ENCODE results near the gene TSHZ1. TPM values are rescaled to one million over a fixed set of nuclear protein-coding genes. Genes with fewer than 3 reads are reported as not detected.

The TSHZ1 gene
- total and polyA plus RNA-seq, 5 donors from 2014 or later: 1.1 to 16.4 (median 1.5) TPM

DNA sequence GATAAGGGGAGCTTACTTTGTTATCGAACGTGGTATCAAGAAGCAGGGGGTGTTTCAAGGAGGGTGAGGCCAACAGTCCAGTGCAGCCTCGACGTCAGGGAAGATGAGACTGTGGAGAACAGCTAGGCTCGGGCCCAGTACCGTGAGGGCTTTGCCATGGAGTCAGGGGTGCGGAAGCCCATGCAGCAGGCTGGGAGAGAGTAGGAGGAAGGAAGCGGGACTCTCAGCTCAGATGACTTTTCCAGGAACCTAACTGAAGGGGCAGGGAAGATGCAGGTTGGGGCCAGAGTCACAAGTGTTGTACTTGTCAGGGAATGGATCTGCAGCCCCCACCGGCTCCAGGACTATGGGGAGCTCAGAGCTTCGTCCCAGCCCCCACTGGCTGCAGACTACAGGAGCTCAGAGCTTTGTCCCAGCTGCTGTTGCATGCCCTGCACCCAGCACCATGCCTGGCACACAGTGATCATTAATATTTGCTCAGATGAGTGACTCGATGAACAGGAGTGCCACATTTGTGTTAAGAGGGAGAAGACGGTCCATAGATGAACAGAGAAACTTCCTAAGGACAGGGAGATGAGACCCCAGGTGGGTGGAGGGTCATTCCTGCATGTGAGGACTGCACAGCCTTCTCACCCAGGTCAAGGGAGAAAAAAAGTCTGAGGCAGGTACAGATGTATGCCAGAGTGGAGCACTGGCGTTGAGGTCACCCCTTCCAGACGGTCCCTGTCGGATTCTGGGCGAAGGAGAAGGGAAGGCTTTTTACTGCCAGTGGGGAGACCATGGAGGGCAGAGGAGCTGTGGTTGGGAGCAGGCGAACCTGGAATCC is 38.1 kb upstream of the TSHZ1 start:
- H3K4me1 Mint-ChIP-seq: peaks cover 0 to 2% (median 0%) of the 10 kb centered on the region in 4 donors
- ATAC-seq (ENCODE audit: low read depth in 2 of 2) (no peak), DNase-seq (no peak)
- peak overlapping the region in 2 of 3 donors; percentile 22 to 58 for H3K27ac Mint-ChIP-seq
- no peak overlapping the region for H3K27ac ChIP-seq (ENCODE audit: insufficient read depth, low read length, poor library complexity, severe bottlenecking)
- H3K36me3 Mint-ChIP-seq: no peaks in the 10 kb centered on the region
- H3K36me3 ChIP-seq (ENCODE audit: control insufficient read depth, insufficient read depth, low read length): no peaks in the 10 kb centered on the region
- no peaks in the 10 kb centered on the region for H3K9me3 ChIP-seq (ENCODE audit: control insufficient read depth in 2 of 2, low read length in 2 of 2)
- H3K27me3 Mint-ChIP-seq: peaks cover 8% of the 10 kb centered on the region
- no peak overlapping the region for H3K4me3 ChIP-seq (ENCODE audit: low read depth, low read length)
- no peaks in the 10 kb centered on the region for H3K9me3 Mint-ChIP-seq
- H3K4me3 Mint-ChIP-seq: no peak overlapping the region
- H3K27me3 ChIP-seq (ENCODE audit: control insufficient read depth, insufficient read depth, low read length): no peaks in the 10 kb centered on the region
- no peaks in the 10 kb centered on the region for H3K4me1 ChIP-seq (ENCODE audit: control insufficient read depth, insufficient read depth, low read length, poor library complexity, severe bottlenecking)

DNA sequence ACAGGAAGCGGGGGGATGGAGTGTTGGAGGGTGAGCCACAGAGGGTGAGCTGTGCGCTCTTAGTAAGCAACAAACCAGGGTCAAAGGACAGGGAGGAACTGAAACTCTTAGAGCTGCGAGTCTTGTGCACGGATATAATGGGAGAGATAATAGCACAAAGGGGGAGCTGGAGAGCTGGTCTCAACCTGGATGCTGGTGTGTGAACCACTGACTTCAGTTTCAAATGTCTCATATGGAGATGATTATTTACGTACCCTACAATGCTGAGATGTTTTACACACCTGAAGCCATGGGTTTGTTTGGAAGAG is 37.5 kb upstream of the TSHZ1 start:
- no peak overlapping the region for H3K4me3 ChIP-seq (ENCODE audit: low read depth, low read length)
- ATAC-seq (ENCODE audit: low read depth in 2 of 2): peak; percentile 21 to 53
- no peaks in the 10 kb centered on the region for H3K36me3 ChIP-seq (ENCODE audit: control insufficient read depth, insufficient read depth, low read length)
- H3K9me3 ChIP-seq (ENCODE audit: control insufficient read depth in 2 of 2, low read length in 2 of 2): no peaks in the 10 kb centered on the region
- H3K27ac ChIP-seq (ENCODE audit: insufficient read depth, low read length, poor library complexity, severe bottlenecking): no peak overlapping the region
- Mint-ChIP-seq H3K27ac (no peak overlapping the region), H3K4me3 (no peak overlapping the region), H3K36me3 (no peaks in the 10 kb centered on the region), H3K4me1 (peaks cover 0 to 2% (median 0%) of the 10 kb centered on the region in 4 donors), H3K9me3 (no peaks in the 10 kb centered on the region), H3K27me3 (peaks cover 8% of the 10 kb centered on the region)
- DNase-seq: peak in 1 of 3 donors; percentile 12
- H3K4me1 ChIP-seq (ENCODE audit: control insufficient read depth, insufficient read depth, low read length, poor library complexity, severe bottlenecking): no peaks in the 10 kb centered on the region
- no peaks in the 10 kb centered on the region for H3K27me3 ChIP-seq (ENCODE audit: control insufficient read depth, insufficient read depth, low read length)

DNA sequence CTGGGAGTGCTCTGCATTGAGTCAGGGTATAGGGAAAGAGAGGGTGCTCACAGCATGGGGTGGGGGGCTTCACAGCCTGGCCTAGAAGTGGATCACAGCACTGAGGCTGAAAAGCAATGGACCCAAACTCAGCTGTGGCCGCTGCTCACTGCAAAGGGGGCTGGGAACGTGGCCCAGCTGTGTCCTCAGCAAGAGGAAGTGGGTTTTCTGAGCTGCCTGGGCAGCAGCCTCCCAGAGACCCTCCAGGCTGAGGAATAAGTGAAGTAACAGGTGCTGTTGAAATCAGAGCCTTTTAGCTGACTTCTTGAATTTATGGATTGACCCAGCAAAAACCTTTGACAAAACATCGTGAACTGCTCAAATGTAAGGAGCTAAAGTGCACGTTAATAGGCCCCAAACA is 36.9 kb upstream of the TSHZ1 start:
- no peak for ATAC-seq (ENCODE audit: low read depth in 2 of 2)
- Mint-ChIP-seq H3K27me3 (peaks cover 8% of the 10 kb centered on the region), H3K9me3 (no peaks in the 10 kb centered on the region), H3K27ac (peak overlapping the region in 1 of 3 donors; percentile 12), H3K4me3 (no peak overlapping the region), H3K4me1 (peaks cover 0 to 2% (median 0%) of the 10 kb centered on the region in 4 donors), H3K36me3 (no peaks in the 10 kb centered on the region)
- no peaks in the 10 kb centered on the region for H3K36me3 ChIP-seq (ENCODE audit: control insufficient read depth, insufficient read depth, low read length)
- no peaks in the 10 kb centered on the region for H3K27me3 ChIP-seq (ENCODE audit: control insufficient read depth, insufficient read depth, low read length)
- H3K27ac ChIP-seq (ENCODE audit: insufficient read depth, low read length, poor library complexity, severe bottlenecking): no peak overlapping the region
- DNase-seq: no peak
- no peak overlapping the region for H3K4me3 ChIP-seq (ENCODE audit: low read depth, low read length)
- H3K4me1 ChIP-seq (ENCODE audit: control insufficient read depth, insufficient read depth, low read length, poor library complexity, severe bottlenecking): no peaks in the 10 kb centered on the region
- no peaks in the 10 kb centered on the region for H3K9me3 ChIP-seq (ENCODE audit: control insufficient read depth in 2 of 2, low read length in 2 of 2)

DNA sequence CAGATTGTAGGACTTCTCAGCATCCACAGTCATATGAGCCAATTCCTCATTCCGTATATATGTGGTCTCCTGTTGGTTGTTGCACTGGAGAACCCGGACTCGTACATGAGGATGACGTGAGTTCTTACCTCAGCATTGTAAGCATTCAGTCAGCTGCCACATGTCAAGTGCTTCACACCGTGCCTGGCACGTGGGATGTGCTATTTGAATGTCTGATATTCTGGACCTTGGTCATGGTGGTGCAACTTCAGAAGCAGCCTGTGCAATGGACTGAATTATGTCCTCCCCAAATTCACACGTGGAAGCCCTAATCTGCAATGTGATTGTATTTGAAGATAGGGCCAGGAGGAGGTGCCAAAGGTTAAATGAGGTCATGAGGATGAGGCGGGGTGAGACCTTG is 33.7 kb upstream of the TSHZ1 start:
- Mint-ChIP-seq H3K27ac (peak overlapping the region in 1 of 3 donors; percentile 58), H3K9me3 (peaks cover 0 to 1% (median 0%) of the 10 kb centered on the region in 7 donors), H3K4me3 (no peak overlapping the region), H3K4me1 (peaks cover 0 to 8% (median 0%) of the 10 kb centered on the region in 4 donors), H3K36me3 (no peaks in the 10 kb centered on the region), H3K27me3 (peaks cover 20% of the 10 kb centered on the region)
- no peaks in the 10 kb centered on the region for H3K36me3 ChIP-seq (ENCODE audit: control insufficient read depth, insufficient read depth, low read length)
- H3K27me3 ChIP-seq (ENCODE audit: control insufficient read depth, insufficient read depth, low read length): no peaks in the 10 kb centered on the region
- H3K9me3 ChIP-seq (ENCODE audit: control insufficient read depth in 2 of 2, low read length in 2 of 2): no peaks in the 10 kb centered on the region
- no peak overlapping the region for H3K27ac ChIP-seq (ENCODE audit: insufficient read depth, low read length, poor library complexity, severe bottlenecking)
- ATAC-seq (ENCODE audit: low read depth in 2 of 2) (no peak), DNase-seq (peak in 1 of 3 donors; percentile 21)
- no peaks in the 10 kb centered on the region for H3K4me1 ChIP-seq (ENCODE audit: control insufficient read depth, insufficient read depth, low read length, poor library complexity, severe bottlenecking)
- H3K4me3 ChIP-seq (ENCODE audit: low read depth, low read length): no peak overlapping the region

DNA sequence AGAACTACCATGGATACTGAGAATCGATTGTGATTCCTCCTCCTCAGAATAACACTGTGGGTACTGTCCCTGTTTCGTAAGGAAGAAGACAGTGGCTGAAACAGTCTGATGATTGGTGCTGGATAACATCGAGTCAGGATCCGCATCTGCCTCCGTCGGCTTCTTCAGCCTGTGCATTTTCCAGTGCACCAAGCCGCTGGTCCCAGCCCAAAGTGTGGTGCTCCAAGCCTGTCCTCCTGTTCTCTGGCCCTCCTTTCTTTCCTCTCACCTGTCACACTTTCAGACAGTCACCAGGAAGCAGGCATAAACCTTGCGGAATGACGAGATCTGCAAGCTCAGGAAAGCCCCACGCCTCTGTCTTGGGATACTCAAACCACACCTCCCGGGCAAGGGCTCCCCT is 32.2 kb upstream of the TSHZ1 start:
- Mint-ChIP-seq H3K9me3 (peaks cover 0 to 1% (median 0%) of the 10 kb centered on the region in 7 donors), H3K27me3 (peaks cover 21% of the 10 kb centered on the region), H3K4me3 (no peak overlapping the region), H3K27ac (no peak overlapping the region), H3K36me3 (no peaks in the 10 kb centered on the region), H3K4me1 (peaks cover 0 to 8% (median 0%) of the 10 kb centered on the region in 4 donors)
- ATAC-seq (ENCODE audit: low read depth in 2 of 2): no peak
- Histone ChIP-seq H3K27ac (ENCODE audit: insufficient read depth, low read length, poor library complexity, severe bottlenecking) (no peak overlapping the region), H3K4me1 (ENCODE audit: control insufficient read depth, insufficient read depth, low read length, poor library complexity, severe bottlenecking) (no peaks in the 10 kb centered on the region), H3K4me3 (ENCODE audit: low read depth, low read length) (no peak overlapping the region), H3K36me3 (ENCODE audit: control insufficient read depth, insufficient read depth, low read length) (no peaks in the 10 kb centered on the region), H3K9me3 (ENCODE audit: control insufficient read depth in 2 of 2, low read length in 2 of 2) (no peaks in the 10 kb centered on the region), H3K27me3 (ENCODE audit: control insufficient read depth, insufficient read depth, low read length) (peaks cover 2% of the 10 kb centered on the region)
- DNase-seq: no peak

DNA sequence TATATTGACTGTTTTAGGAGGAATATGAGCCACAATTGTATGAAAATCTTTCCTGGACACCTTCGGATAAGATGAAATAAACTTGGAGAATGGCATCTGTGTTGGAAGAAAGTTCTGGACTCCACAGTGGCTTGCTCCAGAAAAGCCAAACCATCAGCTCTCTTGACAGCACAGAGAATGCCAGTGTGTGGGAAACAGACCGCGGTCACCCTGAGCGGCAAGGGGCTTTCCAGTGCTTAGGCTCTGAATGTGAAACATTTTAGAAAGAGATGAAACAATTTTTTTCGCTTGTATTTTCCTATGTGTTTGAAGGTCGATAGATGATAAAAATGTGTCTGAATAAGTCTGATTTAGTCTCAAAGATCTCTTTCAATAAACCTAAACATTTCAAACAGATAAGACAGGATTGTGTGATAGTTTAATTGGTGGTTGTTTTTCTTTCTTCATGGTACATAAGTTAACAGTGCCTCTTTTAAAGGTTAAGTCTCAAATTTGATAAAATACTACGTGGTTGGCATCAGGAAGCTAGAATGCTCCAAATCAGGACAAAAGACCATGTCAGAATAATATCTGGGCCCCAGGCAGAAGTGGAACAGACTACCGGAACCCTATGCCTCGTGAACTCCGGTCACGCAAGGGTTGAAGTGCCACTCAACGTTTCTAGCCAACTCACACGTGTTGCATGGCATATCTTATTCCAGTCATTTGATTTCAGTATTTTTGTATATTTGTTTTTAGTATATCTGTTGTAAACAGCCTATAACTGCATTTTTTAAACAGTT is 30.6 kb upstream of the TSHZ1 start:
- H3K9me3 ChIP-seq (ENCODE audit: control insufficient read depth in 2 of 2, low read length in 2 of 2): no peaks in the 10 kb centered on the region
- no peak overlapping the region for H3K27ac Mint-ChIP-seq
- no peaks in the 10 kb centered on the region for H3K4me1 ChIP-seq (ENCODE audit: control insufficient read depth, insufficient read depth, low read length, poor library complexity, severe bottlenecking)
- H3K27me3 Mint-ChIP-seq: peaks cover 21% of the 10 kb centered on the region
- peaks cover 0 to 5% (median 0%) of the 10 kb centered on the region in 4 donors for H3K4me1 Mint-ChIP-seq
- peaks cover 2% of the 10 kb centered on the region for H3K27me3 ChIP-seq (ENCODE audit: control insufficient read depth, insufficient read depth, low read length)
- H3K27ac ChIP-seq (ENCODE audit: insufficient read depth, low read length, poor library complexity, severe bottlenecking): no peak overlapping the region
- no peak for ATAC-seq (ENCODE audit: low read depth in 2 of 2)
- no peak overlapping the region for H3K4me3 Mint-ChIP-seq
- H3K4me3 ChIP-seq (ENCODE audit: low read depth, low read length): no peak overlapping the region
- peaks cover 0 to 1% (median 0%) of the 10 kb centered on the region in 7 donors for H3K9me3 Mint-ChIP-seq
- H3K36me3 ChIP-seq (ENCODE audit: control insufficient read depth, insufficient read depth, low read length): no peaks in the 10 kb centered on the region
- no peak for DNase-seq
- H3K36me3 Mint-ChIP-seq: no peaks in the 10 kb centered on the region

DNA sequence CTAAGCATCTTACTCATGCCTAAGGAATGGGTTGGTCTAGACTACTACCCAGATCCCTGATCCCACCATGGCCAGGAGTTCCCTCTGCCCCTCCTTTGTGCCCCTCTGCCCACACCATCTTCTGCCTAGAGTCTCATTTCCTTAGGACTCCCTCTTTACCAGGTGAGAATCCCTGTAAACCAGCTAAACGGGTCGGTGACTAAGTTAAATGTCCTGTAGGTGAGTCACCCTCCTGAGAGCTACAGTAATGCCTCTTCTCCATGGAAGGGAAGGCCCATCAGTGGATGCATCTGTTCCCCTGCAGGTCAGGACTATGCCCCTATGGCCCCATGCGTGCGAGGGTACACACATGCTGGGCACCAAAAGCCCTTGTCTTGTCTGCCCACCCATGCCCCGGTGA is 27.1 kb upstream of the TSHZ1 start:
- Mint-ChIP-seq H3K4me3 (no peak overlapping the region), H3K4me1 (peaks cover 0 to 5% (median 0%) of the 10 kb centered on the region in 4 donors), H3K27ac (no peak overlapping the region), H3K36me3 (no peaks in the 10 kb centered on the region), H3K27me3 (peaks cover 17% of the 10 kb centered on the region), H3K9me3 (peaks cover 0 to 1% (median 0%) of the 10 kb centered on the region in 7 donors)
- H3K27ac ChIP-seq (ENCODE audit: insufficient read depth, low read length, poor library complexity, severe bottlenecking): no peak overlapping the region
- H3K9me3 ChIP-seq (ENCODE audit: control insufficient read depth in 2 of 2, low read length in 2 of 2): no peaks in the 10 kb centered on the region
- DNase-seq (no peak), ATAC-seq (ENCODE audit: low read depth in 2 of 2) (no peak)
- no peaks in the 10 kb centered on the region for H3K36me3 ChIP-seq (ENCODE audit: control insufficient read depth, insufficient read depth, low read length)
- H3K4me1 ChIP-seq (ENCODE audit: control insufficient read depth, insufficient read depth, low read length, poor library complexity, severe bottlenecking): no peaks in the 10 kb centered on the region
- H3K27me3 ChIP-seq (ENCODE audit: control insufficient read depth, insufficient read depth, low read length): peaks cover 2% of the 10 kb centered on the region
- no peak overlapping the region for H3K4me3 ChIP-seq (ENCODE audit: low read depth, low read length)

Measured in CD4-positive, CD25-positive, alpha-beta regulatory T cell (primary cell).